ENCODE results near the gene SIPA1L3. TPM values are rescaled to one million over a fixed set of nuclear protein-coding genes. Genes with fewer than 3 reads are reported as not detected.

SIPA1L3 gene
- total and polyA plus RNA-seq, 9 of the 15 experiments (the other 6 are each of a cell fraction or from before 2014, with no cell fraction given) = 0.01 to 6.1 (median 2.5) TPM

DNA sequence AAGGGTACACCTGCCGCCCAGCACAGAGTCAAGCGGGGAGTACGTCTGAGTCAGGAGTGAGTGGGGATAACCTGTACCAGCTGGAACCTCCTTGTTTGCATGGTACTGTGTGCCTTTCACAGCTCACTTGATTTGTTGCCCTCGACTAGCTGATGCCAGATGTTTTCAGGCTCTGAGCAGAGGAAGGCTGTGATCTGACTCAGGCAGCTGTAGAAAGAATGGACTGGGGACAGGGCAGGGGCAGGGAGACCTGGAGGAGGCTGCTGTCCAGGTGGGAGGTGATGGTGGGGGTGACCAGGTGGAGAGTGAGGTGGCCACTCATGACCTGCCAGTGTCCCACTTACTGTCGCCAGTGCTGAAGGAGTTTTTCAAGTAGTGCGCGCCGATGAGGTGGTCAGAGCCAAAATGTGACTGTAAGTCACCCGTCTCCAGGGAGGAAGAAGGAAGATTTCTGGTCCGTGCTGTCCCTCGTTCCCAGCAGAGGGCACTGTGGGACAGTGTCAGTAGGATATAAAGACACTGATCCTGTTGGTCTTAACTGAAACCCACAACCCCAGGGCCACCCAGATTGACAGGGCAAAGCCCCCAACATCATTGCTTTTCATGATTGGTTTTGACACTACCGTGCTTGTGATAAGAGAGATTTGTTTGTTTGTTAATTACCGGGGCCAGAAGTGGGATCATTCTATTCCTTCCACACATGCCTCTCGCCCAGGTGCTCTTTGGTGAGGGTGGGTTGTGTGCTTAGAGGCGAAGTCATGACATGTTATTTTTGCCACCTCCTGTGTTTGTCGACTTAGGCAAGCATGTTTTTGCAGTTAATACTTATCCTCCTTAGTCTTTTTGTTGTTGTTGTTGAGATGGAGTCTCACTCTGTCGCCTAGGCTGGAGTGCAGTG lies 188.7 kb downstream of the SIPA1L3 start (continued):
- TF ChIP-seq, protein P1, sequence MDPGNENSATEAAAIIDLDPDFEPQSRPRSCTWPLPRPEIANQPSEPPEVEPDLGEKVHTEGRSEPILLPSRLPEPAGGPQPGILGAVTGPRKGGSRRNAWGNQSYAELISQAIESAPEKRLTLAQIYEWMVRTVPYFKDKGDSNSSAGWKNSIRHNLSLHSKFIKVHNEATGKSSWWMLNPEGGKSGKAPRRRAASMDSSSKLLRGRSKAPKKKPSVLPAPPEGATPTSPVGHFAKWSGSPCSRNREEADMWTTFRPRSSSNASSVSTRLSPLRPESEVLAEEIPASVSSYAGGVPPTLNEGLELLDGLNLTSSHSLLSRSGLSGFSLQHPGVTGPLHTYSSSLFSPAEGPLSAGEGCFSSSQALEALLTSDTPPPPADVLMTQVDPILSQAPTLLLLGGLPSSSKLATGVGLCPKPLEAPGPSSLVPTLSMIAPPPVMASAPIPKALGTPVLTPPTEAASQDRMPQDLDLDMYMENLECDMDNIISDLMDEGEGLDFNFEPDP (CRISPR knock-in tag; IDR thresholded peaks at IDR 0.05) = no peak
- TF ChIP-seq KLF6 (CRISPR knock-in tag; IDR thresholded peaks at IDR 0.05; ENCODE audit: borderline replicate concordance) = no peak
- TF ChIP-seq KAT2B (IDR thresholded peaks at IDR 0.05; ENCODE audit: low read depth, low read length) = no peak
- TF ChIP-seq XRCC5 (IDR thresholded peaks at IDR 0.05; ENCODE audit: low read depth, low read length) = 0 out of 2 replicates have a peak, but pooled peaks have one; percentile 39
- no peak for TF ChIP-seq ZNF175 (CRISPR knock-in tag; IDR thresholded peaks at IDR 0.05; ENCODE audit: low read depth)
- TF ChIP-seq POU5F1 (IDR thresholded peaks at IDR 0.05; ENCODE audit: borderline replicate concordance, low read depth, low read length, partially characterized antibody) = no peak
- TF ChIP-seq, protein P2, sequence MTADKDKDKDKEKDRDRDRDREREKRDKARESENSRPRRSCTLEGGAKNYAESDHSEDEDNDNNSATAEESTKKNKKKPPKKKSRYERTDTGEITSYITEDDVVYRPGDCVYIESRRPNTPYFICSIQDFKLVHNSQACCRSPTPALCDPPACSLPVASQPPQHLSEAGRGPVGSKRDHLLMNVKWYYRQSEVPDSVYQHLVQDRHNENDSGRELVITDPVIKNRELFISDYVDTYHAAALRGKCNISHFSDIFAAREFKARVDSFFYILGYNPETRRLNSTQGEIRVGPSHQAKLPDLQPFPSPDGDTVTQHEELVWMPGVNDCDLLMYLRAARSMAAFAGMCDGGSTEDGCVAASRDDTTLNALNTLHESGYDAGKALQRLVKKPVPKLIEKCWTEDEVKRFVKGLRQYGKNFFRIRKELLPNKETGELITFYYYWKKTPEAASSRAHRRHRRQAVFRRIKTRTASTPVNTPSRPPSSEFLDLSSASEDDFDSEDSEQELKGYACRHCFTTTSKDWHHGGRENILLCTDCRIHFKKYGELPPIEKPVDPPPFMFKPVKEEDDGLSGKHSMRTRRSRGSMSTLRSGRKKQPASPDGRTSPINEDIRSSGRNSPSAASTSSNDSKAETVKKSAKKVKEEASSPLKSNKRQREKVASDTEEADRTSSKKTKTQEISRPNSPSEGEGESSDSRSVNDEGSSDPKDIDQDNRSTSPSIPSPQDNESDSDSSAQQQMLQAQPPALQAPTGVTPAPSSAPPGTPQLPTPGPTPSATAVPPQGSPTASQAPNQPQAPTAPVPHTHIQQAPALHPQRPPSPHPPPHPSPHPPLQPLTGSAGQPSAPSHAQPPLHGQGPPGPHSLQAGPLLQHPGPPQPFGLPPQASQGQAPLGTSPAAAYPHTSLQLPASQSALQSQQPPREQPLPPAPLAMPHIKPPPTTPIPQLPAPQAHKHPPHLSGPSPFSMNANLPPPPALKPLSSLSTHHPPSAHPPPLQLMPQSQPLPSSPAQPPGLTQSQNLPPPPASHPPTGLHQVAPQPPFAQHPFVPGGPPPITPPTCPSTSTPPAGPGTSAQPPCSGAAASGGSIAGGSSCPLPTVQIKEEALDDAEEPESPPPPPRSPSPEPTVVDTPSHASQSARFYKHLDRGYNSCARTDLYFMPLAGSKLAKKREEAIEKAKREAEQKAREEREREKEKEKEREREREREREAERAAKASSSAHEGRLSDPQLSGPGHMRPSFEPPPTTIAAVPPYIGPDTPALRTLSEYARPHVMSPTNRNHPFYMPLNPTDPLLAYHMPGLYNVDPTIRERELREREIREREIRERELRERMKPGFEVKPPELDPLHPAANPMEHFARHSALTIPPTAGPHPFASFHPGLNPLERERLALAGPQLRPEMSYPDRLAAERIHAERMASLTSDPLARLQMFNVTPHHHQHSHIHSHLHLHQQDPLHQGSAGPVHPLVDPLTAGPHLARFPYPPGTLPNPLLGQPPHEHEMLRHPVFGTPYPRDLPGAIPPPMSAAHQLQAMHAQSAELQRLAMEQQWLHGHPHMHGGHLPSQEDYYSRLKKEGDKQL (CRISPR knock-in tag; IDR thresholded peaks at IDR 0.05; ENCODE audit: borderline replicate concordance) = no peak
- TF ChIP-seq, protein P3, sequence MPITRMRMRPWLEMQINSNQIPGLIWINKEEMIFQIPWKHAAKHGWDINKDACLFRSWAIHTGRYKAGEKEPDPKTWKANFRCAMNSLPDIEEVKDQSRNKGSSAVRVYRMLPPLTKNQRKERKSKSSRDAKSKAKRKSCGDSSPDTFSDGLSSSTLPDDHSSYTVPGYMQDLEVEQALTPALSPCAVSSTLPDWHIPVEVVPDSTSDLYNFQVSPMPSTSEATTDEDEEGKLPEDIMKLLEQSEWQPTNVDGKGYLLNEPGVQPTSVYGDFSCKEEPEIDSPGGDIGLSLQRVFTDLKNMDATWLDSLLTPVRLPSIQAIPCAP (CRISPR knock-in tag; IDR thresholded peaks at IDR 0.05; ENCODE audit: borderline replicate concordance) = no peak
- no peak for TF ChIP-seq BMI1 (IDR thresholded peaks at IDR 0.05; ENCODE audit: low read length)
- peak; percentile 0 for TF ChIP-seq SP2 (IDR thresholded peaks at IDR 0.05; ENCODE audit: extremely low read depth, low read depth, low read length, poor library complexity, severe bottlenecking)
- TF ChIP-seq, protein P4, sequence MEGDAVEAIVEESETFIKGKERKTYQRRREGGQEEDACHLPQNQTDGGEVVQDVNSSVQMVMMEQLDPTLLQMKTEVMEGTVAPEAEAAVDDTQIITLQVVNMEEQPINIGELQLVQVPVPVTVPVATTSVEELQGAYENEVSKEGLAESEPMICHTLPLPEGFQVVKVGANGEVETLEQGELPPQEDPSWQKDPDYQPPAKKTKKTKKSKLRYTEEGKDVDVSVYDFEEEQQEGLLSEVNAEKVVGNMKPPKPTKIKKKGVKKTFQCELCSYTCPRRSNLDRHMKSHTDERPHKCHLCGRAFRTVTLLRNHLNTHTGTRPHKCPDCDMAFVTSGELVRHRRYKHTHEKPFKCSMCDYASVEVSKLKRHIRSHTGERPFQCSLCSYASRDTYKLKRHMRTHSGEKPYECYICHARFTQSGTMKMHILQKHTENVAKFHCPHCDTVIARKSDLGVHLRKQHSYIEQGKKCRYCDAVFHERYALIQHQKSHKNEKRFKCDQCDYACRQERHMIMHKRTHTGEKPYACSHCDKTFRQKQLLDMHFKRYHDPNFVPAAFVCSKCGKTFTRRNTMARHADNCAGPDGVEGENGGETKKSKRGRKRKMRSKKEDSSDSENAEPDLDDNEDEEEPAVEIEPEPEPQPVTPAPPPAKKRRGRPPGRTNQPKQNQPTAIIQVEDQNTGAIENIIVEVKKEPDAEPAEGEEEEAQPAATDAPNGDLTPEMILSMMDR (IDR thresholded peaks at IDR 0.05 in 2 of 3, conservative IDR thresholded peaks at IDR 0.05 in 1 of 3; ENCODE audit: insufficient read depth in 2 of 3, low read depth in 1 of 3, low read length in 3 of 3) = peak; percentile 74 to 92 (median 84)
- TF ChIP-seq JUND (IDR thresholded peaks at IDR 0.05; ENCODE audit: borderline replicate concordance, low read depth, low read length) = 0 out of 2 replicates have a peak, but pooled peaks have one; percentile 13
- no peak for TF ChIP-seq JUND (tag; IDR thresholded peaks at IDR 0.05; ENCODE audit: borderline replicate concordance, low read depth, low read length)
- TF ChIP-seq, protein P5, sequence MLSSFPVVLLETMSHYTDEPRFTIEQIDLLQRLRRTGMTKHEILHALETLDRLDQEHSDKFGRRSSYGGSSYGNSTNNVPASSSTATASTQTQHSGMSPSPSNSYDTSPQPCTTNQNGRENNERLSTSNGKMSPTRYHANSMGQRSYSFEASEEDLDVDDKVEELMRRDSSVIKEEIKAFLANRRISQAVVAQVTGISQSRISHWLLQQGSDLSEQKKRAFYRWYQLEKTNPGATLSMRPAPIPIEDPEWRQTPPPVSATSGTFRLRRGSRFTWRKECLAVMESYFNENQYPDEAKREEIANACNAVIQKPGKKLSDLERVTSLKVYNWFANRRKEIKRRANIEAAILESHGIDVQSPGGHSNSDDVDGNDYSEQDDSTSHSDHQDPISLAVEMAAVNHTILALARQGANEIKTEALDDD (IDR thresholded peaks at IDR 0.05) = no peak

Data from K562 (cell line).